Adrenal gland (tissue), 5 donors: ENCODE data around the gene GJB6.

Source experiments
- CTCF ChIP-seq, 6 experiments: fragments of 450-650 bp in 4 of 6; fragments of 200-600 bp in 2 of 6; sonication (generic) in 1 of 6; IDR thresholded peaks; 1 replicate in 5 of 6; 2 replicates in 1 of 6; pipeline versions ENCODE4 v1.5.1 to v1.8.0; 2016 to 2021; ENCODE audit warnings: antibody characterized with exemption in 6 of 6, mild to moderate bottlenecking in 2 of 6, moderate library complexity in 1 of 6
- POLR2A ChIP-seq, 2 donors: fragments of 450-650 bp; IDR thresholded peaks; one replicate each; pipeline ENCODE4 v1.6.1; 2017; ENCODE audit warnings: antibody characterized with exemption in 2 of 2, mild to moderate bottlenecking in 2 of 2, moderate library complexity in 1 of 2
- donor health status: DM: no; HTN: no; CAD: no.

GRCh38 chr13:20227288-20227687, 4.8 kb downstream of the GJB6 start:
- TF ChIP-seq CTCF (IDR thresholded peaks at IDR 0.05) (no peak), POLR2A (IDR thresholded peaks at IDR 0.05) (no peak)
